Common myeloid progenitor, CD34-positive (primary cell): Measurements from ENCODE around the gene NDST4.

ENCODE experiments used
- CTCF ChIA-PET: fragments of 350-600 bp; sonication (Branson Sonifier 250); formaldehyde crosslinking; loops from one replicate; lab custom pipeline; 2021; ENCODE audit warnings: antibody characterized with exemption; lab: Charles Lee
- POLR2A ChIA-PET: fragments of 350-600 bp; sonication (Branson Sonifier 250); formaldehyde crosslinking; loops from one replicate; lab custom pipeline; 2021; ENCODE audit warnings: antibody characterized with exemption; lab: Charles Lee
- DNase-seq, 3 donors: peaks; one replicate each; pipeline versions ENCODE4 v3.0.0 to v3.0.0-alpha.2; 2013
- H3K27ac ChIP-seq, 2 experiments: 1 replicate in 1 of 2; 2 replicates in 1 of 2; pipeline ENCODE4 v1.7.0; 2013; ENCODE audit warnings: inconsistent platforms in 2 of 2, low read length in 2 of 2, mild to moderate bottlenecking in 2 of 2, low read depth in 1 of 2, moderate library complexity in 1 of 2; ENCODE audit not compliant: severe bottlenecking in 2 of 2, insufficient read depth in 1 of 2, poor library complexity in 1 of 2
- H3K27me3 ChIP-seq, 5 experiments: replicated peaks in 2 of 5; 1 replicate in 3 of 5; 2 replicates in 2 of 5; pipeline versions ENCODE4 v1.6.1 to v1.7.0; 2013; ENCODE audit warnings: low read length in 4 of 5, mild to moderate bottlenecking in 2 of 5, moderate library complexity in 2 of 5, inconsistent platforms in 1 of 5; ENCODE audit not compliant: insufficient read depth in 5 of 5, control insufficient read depth in 4 of 5
- H3K36me3 ChIP-seq, 4 experiments: 1 replicate in 2 of 4; 2 replicates in 2 of 4; pipeline versions ENCODE4 v1.6.1 to v1.7.0; 2013; ENCODE audit warnings: low read length in 3 of 4, control low read depth in 1 of 4, mild to moderate bottlenecking in 1 of 4; ENCODE audit not compliant: control insufficient read depth in 4 of 4, insufficient read depth in 4 of 4
- H3K4me1 ChIP-seq, 4 experiments: 1 replicate in 3 of 4; 2 replicates in 1 of 4; pipeline versions ENCODE4 v1.6.1 to v1.7.1; 2013; ENCODE audit warnings: low read length in 3 of 4, mild to moderate bottlenecking in 3 of 4, control low read depth in 1 of 4, inconsistent platforms in 1 of 4, moderate library complexity in 1 of 4; ENCODE audit not compliant: control insufficient read depth in 4 of 4, insufficient read depth in 4 of 4; ENCODE audit errors: control extremely low read depth in 1 of 4
- H3K4me3 ChIP-seq, 7 experiments: 1 replicate in 4 of 7; 2 replicates in 3 of 7; pipeline versions ENCODE4 v1.5.1 to v1.7.0; 2013; ENCODE audit warnings: mild to moderate bottlenecking in 7 of 7, low read length in 6 of 7, moderate library complexity in 6 of 7, inconsistent platforms in 2 of 7, low read depth in 2 of 7, control low read depth in 1 of 7; ENCODE audit not compliant: insufficient read depth in 4 of 7, control insufficient read depth in 1 of 7; ENCODE audit errors: extremely low read depth in 1 of 7
- H3K9me3 ChIP-seq, 5 experiments: 1 replicate in 4 of 5; 2 replicates in 1 of 5; pipeline versions ENCODE4 v1.6.1 to v1.7.1; 2013; ENCODE audit warnings: low read length in 4 of 5, mild to moderate bottlenecking in 2 of 5, inconsistent platforms in 1 of 5, low read depth in 1 of 5, moderate library complexity in 1 of 5; ENCODE audit not compliant: control insufficient read depth in 4 of 5, insufficient read depth in 2 of 5; ENCODE audit errors: control extremely low read depth in 1 of 5
- WGBS: methylation state at CpG from one replicate; pipeline ENCODE4 v1.1.5; 2013; ENCODE audit not compliant: insufficient coverage; 5-methylcytosine and 5-hydroxymethylcytosine counted together

The NDST4 gene

GRCh38 chr4:114860786-114861185 is 252.6 kb downstream of the NDST4 start:
- H3K36me3 ChIP-seq = no peaks in the 10 kb centered on the region
- no peaks in the 10 kb centered on the region for H3K27me3 ChIP-seq
- 67% methylated on average over 1 of the region's 1 CpG for WGBS
- no peak for DNase-seq
- no peaks in the 10 kb centered on the region for H3K4me1 ChIP-seq
- H3K27ac ChIP-seq = no peak overlapping the region
- ChIA-PET POLR2A (no interaction called here), CTCF (no interaction called here)
- no peak overlapping the region for H3K4me3 ChIP-seq
- no peaks in the 10 kb centered on the region for H3K9me3 ChIP-seq

GRCh38 chr4:114857831-114858230 is 255.6 kb downstream of the NDST4 start:
- ChIA-PET CTCF (no interaction called here), POLR2A (no interaction called here)
- Histone ChIP-seq H3K4me1 (no peaks in the 10 kb centered on the region), H3K27me3 (no peaks in the 10 kb centered on the region), H3K36me3 (no peaks in the 10 kb centered on the region), H3K9me3 (no peaks in the 10 kb centered on the region), H3K27ac (no peak overlapping the region), H3K4me3 (no peak overlapping the region)
- no peak for DNase-seq
- 57% methylated on average over 1 of the region's 1 CpG for WGBS

GRCh38 chr4:114839986-114840385 is 273.4 kb downstream of the NDST4 start:
- Histone ChIP-seq H3K36me3 (no peaks in the 10 kb centered on the region), H3K27me3 (no peaks in the 10 kb centered on the region), H3K27ac (no peak overlapping the region), H3K4me3 (no peak overlapping the region), H3K4me1 (no peaks in the 10 kb centered on the region), H3K9me3 (no peaks in the 10 kb centered on the region)
- CTCF ChIA-PET = no interaction called here
- POLR2A ChIA-PET = interaction anchor here (0.5 kb wide), 1 partner anchor 48 kb away, joined by 5 read pairs; no protein-coding TSS in a partner anchor
- no CpG with 5 or more reads among the region's 1 CpG for whole genome bisulfite sequencing
- DNase-seq = no peak

GRCh38 chr4:114830628-114831027 is 282.8 kb downstream of the NDST4 start:
- DNase-seq = no peak
- Histone ChIP-seq H3K27me3 (no peaks in the 10 kb centered on the region), H3K4me3 (no peak overlapping the region), H3K9me3 (no peaks in the 10 kb centered on the region), H3K4me1 (no peaks in the 10 kb centered on the region), H3K36me3 (no peaks in the 10 kb centered on the region), H3K27ac (no peak overlapping the region)
- CTCF ChIA-PET = interaction anchor here (1.1 kb wide), 1 partner anchor 22 kb away, joined by 4 read pairs; no protein-coding TSS in a partner anchor
- POLR2A ChIA-PET = no interaction called here
- WGBS = 95% methylated on average over 2 of the region's 2 CpGs

DNA sequence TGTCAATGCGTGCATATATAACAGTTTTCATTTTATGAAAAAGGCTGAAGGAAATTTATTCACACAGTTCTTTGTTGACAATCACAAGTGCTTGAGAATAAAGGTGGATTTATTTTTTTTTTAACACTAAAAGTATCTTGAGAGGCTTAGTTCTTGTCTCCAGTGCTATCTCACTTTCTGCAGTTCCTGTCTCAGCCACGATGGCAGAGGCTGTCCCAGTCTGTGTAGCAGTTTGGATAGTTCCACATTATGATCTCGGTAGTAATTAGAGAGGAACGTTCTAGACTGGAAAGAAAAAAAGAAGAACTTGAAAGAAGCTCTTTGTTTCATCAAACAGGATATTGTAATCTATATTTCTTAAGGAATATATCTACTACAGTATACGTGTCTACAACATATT is 285.8 kb downstream of the NDST4 start:
- no peaks in the 10 kb centered on the region for H3K9me3 ChIP-seq
- DNase-seq = no peak
- H3K27ac ChIP-seq = no peak overlapping the region
- H3K4me3 ChIP-seq = no peak overlapping the region
- CTCF ChIA-PET = no interaction called here
- WGBS = no CpG with 5 or more reads among the region's 5 CpGs
- no peaks in the 10 kb centered on the region for H3K36me3 ChIP-seq
- H3K4me1 ChIP-seq = no peaks in the 10 kb centered on the region
- H3K27me3 ChIP-seq = no peaks in the 10 kb centered on the region
- POLR2A ChIA-PET = no interaction called here

DNA sequence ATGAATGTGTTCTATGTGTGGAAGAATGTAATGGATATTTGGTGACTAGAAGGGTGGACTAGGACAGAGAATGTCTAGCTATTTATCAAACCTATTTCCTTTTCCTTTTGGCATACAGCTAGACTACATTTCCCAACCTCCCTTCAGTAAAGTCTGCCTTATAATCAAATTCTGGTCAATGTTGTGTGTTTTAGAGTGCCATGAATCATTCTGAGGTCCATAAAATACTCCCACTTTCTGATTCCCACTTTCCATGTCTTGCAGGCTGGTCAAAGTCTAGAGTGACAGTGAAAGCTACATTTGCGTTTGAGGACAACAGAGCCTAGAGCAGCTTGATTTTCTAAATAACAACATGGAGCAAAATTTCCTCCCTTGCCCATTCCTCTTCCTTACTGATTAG is 297.7 kb downstream of the NDST4 start:
- no CpG with 5 or more reads among the region's 1 CpG for WGBS
- Histone ChIP-seq H3K9me3 (no peaks in the 10 kb centered on the region), H3K27me3 (no peaks in the 10 kb centered on the region), H3K4me3 (no peak overlapping the region), H3K4me1 (no peaks in the 10 kb centered on the region), H3K27ac (no peak overlapping the region), H3K36me3 (no peaks in the 10 kb centered on the region)
- POLR2A ChIA-PET = no interaction called here
- DNase-seq = no peak
- CTCF ChIA-PET = no interaction called here

DNA sequence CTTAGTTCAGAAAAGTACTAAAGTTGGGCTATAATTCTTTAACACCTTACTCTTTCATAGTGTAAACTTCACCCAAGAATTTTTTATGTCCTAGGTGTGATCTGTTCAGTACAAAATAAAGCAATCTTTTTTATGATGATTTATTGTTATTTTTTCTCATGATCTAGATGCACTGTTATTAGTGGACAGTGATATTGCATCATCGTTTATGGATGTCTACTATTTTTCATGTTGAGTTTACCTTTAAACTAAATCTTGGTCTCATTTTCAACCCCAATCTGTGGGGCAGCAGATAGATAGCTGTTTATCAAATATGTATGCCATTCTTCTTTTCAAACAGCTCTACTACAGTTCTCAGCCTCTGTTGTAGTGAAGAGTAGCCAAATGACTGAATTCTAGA is 299.5 kb downstream of the NDST4 start:
- POLR2A ChIA-PET = no interaction called here
- Histone ChIP-seq H3K4me1 (no peaks in the 10 kb centered on the region), H3K27me3 (no peaks in the 10 kb centered on the region), H3K9me3 (no peaks in the 10 kb centered on the region), H3K4me3 (no peak overlapping the region), H3K36me3 (no peaks in the 10 kb centered on the region), H3K27ac (no peak overlapping the region)
- DNase-seq = no peak
- CTCF ChIA-PET = no interaction called here
- no CpG with 5 or more reads among the region's 1 CpG for WGBS
